Osteoblast (primary cell): ENCODE data around the gene KRTAP9-2. TPM values are rescaled to one million over a fixed set of nuclear protein-coding genes. Genes with fewer than 3 reads are reported as not detected.
"Not testable (repeated sequence)": the region's sequence is repeated elsewhere in the genome, so short reads cannot be mapped to it uniquely, and the experiment has no call there.

ENCODE experiments used
- DNase-seq: peaks from one replicate; pipeline ENCODE4 v3.0.0; 2011; ENCODE audit warnings: low spot score, mixed read lengths; ENCODE audit not compliant: insufficient read length; ENCODE audit errors: missing footprints
- H2AFZ ChIP-seq: 2 replicates; pipeline ENCODE4 v1.6.0; 2011; ENCODE audit warnings: mild to moderate bottlenecking, low read length
- H3K27ac ChIP-seq: 2 replicates; pipeline ENCODE4 v1.5.1; 2011; ENCODE audit warnings: mild to moderate bottlenecking, low read depth, low read length, moderate library complexity
- H3K27me3 ChIP-seq: 2 replicates; pipeline ENCODE4 v1.6.0; 2012; ENCODE audit warnings: mild to moderate bottlenecking, control low read depth, inconsistent platforms, low read length, moderate library complexity; ENCODE audit not compliant: insufficient read depth
- H3K36me3 ChIP-seq: 2 replicates; pipeline ENCODE4 v1.5.1; 2011; ENCODE audit warnings: mild to moderate bottlenecking, low read length, control low read depth, moderate library complexity; ENCODE audit not compliant: insufficient read depth
- H3K4me1 ChIP-seq: 2 replicates; pipeline ENCODE4 v1.5.1; 2011; ENCODE audit warnings: mild to moderate bottlenecking, low read length, control low read depth, moderate library complexity; ENCODE audit not compliant: insufficient read depth
- H3K4me2 ChIP-seq: 2 replicates; pipeline ENCODE4 v1.6.0; 2011; ENCODE audit warnings: mild to moderate bottlenecking, low read length; ENCODE audit not compliant: insufficient read depth
- H3K4me3 ChIP-seq: fragments of 200-600 bp; sonication (generic); 3 replicates; pipeline ENCODE4 v1.5.1; 2012; ENCODE audit warnings: mild to moderate bottlenecking, low read length, inconsistent platforms; ENCODE audit not compliant: insufficient read depth
- H3K79me2 ChIP-seq: 2 replicates; pipeline ENCODE4 v1.6.0; 2012; ENCODE audit warnings: mild to moderate bottlenecking, low read length, control low read depth, inconsistent platforms; ENCODE audit not compliant: insufficient read depth
- H3K9me3 ChIP-seq: 2 replicates; pipeline ENCODE4 v1.5.1; 2011; ENCODE audit warnings: low read depth, low read length, control low read depth
- H4K20me1 ChIP-seq: 2 replicates; pipeline ENCODE4 v1.6.0; 2012; ENCODE audit warnings: mild to moderate bottlenecking, low read length, control low read depth; ENCODE audit not compliant: insufficient read depth
- total RNA-seq: library from RNA; depleted of rRNA; stranded (reverse); fragments of >200 nt; gene quantifications from 2 replicates; pipeline ENCODE4 v1.2.3, GENCODE V29; 2012
- TF ChIP-seq, protein P1 (sequence below): IDR thresholded peaks from 2 replicates; pipeline ENCODE4 v1.5.1; 2011; ENCODE audit warnings: mild to moderate bottlenecking, low read depth, low read length, moderate library complexity; ENCODE audit errors: extremely low read depth

Gene KRTAP9-2
- total RNA-seq, 1 donor, result not detected

- no peak overlapping the region for H2AFZ ChIP-seq
- DNase-seq, result no peak
- H3K4me3 ChIP-seq, result no peak overlapping the region
- no peaks in the 10 kb centered on the region for H3K36me3 ChIP-seq
- H3K4me1 ChIP-seq, result no peaks in the 10 kb centered on the region
- no peak overlapping the region for H3K4me2 ChIP-seq
- no peaks in the 10 kb centered on the region for H4K20me1 ChIP-seq
- H3K27ac ChIP-seq, result no peak overlapping the region
- no peaks in the 10 kb centered on the region for H3K9me3 ChIP-seq
- no peaks in the 10 kb centered on the region for H3K79me2 ChIP-seq
- TF ChIP-seq, protein P1, sequence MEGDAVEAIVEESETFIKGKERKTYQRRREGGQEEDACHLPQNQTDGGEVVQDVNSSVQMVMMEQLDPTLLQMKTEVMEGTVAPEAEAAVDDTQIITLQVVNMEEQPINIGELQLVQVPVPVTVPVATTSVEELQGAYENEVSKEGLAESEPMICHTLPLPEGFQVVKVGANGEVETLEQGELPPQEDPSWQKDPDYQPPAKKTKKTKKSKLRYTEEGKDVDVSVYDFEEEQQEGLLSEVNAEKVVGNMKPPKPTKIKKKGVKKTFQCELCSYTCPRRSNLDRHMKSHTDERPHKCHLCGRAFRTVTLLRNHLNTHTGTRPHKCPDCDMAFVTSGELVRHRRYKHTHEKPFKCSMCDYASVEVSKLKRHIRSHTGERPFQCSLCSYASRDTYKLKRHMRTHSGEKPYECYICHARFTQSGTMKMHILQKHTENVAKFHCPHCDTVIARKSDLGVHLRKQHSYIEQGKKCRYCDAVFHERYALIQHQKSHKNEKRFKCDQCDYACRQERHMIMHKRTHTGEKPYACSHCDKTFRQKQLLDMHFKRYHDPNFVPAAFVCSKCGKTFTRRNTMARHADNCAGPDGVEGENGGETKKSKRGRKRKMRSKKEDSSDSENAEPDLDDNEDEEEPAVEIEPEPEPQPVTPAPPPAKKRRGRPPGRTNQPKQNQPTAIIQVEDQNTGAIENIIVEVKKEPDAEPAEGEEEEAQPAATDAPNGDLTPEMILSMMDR, result no peak
- peaks cover 3% of the 10 kb centered on the region for H3K27me3 ChIP-seq
These were observed 3.6 kb downstream of the KRTAP9-2 start for GRCh38 chr17:41230094-41230493.

DNA sequence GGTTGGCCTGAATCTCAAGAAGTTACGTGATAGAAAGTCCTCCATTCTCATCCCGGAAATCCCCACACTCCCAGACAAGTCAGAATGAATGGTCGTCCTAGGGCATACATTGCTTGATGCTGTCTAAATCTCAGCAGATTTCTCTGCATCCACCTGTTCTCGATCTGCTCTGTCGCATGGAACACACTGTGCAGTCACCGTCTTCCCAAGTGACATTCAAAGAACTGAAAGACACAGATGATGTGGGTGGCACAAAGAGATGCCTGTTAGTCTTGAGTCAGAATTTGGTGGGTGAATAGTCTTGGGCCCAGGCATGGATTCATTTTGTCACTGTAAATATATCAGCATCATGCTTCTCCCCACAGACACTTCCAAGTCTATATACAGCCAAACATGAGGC, 5.3 kb downstream of the KRTAP9-2 start:
- H3K9me3 ChIP-seq, result no peaks in the 10 kb centered on the region
- no peaks in the 10 kb centered on the region for H4K20me1 ChIP-seq
- TF ChIP-seq, protein P1, result no peak
- DNase-seq, result no peak
- no peak overlapping the region for H3K4me3 ChIP-seq
- H2AFZ ChIP-seq, result no peak overlapping the region
- no peaks in the 10 kb centered on the region for H3K4me1 ChIP-seq
- no peak overlapping the region for H3K27ac ChIP-seq
- H3K4me2 ChIP-seq, result no peak overlapping the region
- peaks cover 3% of the 10 kb centered on the region for H3K27me3 ChIP-seq
- no peaks in the 10 kb centered on the region for H3K36me3 ChIP-seq
- H3K79me2 ChIP-seq, result no peaks in the 10 kb centered on the region

GRCh38 chr17:41232399-41233105, 6.1 kb downstream of the KRTAP9-2 start, which contains the start of gene KRTAP9-3:
Gene KRTAP9-3, plus strand, starts transcription at chr17:41232449. Its CDS starts 53 bp downstream, at chr17:41232502.
- not testable (repeated sequence) for H3K4me1 ChIP-seq, H4K20me1 ChIP-seq, H3K27me3 ChIP-seq, H3K36me3 ChIP-seq, H2AFZ ChIP-seq, H3K4me2 ChIP-seq, H3K79me2 ChIP-seq, DNase-seq, H3K9me3 ChIP-seq, H3K4me3 ChIP-seq, H3K27ac ChIP-seq

GRCh38 chr17:41237116-41237515, 10.7 kb downstream of the KRTAP9-2 start:
- H3K27me3 ChIP-seq, H3K27ac ChIP-seq, H3K79me2 ChIP-seq, H2AFZ ChIP-seq, DNase-seq, H3K36me3 ChIP-seq, H3K4me3 ChIP-seq, H3K9me3 ChIP-seq, H3K4me2 ChIP-seq, H4K20me1 ChIP-seq, H3K4me1 ChIP-seq: not testable (repeated sequence)

GRCh38 chr17:41237949-41238437, 11.5 kb downstream of the KRTAP9-2 start, which contains the start of gene KRTAP9-8:
Gene KRTAP9-8, plus strand, starts transcription at chr17:41237999. Its CDS starts 53 bp downstream, at chr17:41238052.
- not testable (repeated sequence) for H3K4me1 ChIP-seq, H3K27me3 ChIP-seq, DNase-seq, H3K79me2 ChIP-seq, H3K9me3 ChIP-seq, H2AFZ ChIP-seq, H3K36me3 ChIP-seq, H4K20me1 ChIP-seq, H3K27ac ChIP-seq, H3K4me3 ChIP-seq, H3K4me2 ChIP-seq

DNA sequence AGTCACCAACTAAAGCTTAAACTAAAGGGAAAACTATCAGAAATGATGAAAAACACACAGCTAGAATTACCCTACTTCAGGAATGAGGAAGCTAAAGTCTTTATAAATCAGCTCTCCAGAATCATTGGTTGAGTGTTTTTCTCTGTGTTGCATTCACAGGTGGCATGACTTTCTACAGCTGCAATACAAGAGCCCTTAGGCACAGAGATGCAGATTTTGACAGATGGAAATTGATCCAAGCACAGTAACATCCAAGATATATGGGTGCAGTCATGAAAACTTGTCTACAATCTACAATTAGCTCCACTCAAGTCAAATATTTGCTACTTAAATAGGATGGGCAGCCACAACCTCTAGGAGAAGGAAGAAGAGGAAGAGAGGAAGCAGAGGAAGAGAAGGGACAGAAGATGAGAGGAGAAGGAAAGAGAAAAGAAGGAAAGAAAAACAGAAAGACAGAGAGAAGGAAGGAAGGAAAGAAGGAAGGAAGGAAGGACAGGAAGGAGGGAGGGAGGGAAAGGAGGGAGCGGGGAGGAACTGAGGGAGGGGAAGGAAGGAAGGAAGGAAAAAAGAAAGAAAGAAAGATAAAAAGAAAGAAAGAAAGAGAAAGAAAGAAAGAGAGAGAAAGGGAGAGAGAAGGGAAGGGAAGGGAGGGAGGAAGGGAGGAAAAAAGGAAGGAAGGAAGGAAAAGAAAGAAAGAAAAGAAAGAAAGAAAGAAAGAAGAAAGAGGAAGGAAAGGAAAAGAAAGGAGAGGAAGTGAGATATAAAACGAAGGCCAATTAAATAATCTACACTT, 20.7 kb downstream of the KRTAP9-2 start:
- H3K27me3 ChIP-seq, H4K20me1 ChIP-seq, H3K27ac ChIP-seq, H3K4me1 ChIP-seq, H3K36me3 ChIP-seq, H3K4me3 ChIP-seq, H3K79me2 ChIP-seq, H3K4me2 ChIP-seq, H2AFZ ChIP-seq, DNase-seq, H3K9me3 ChIP-seq: not testable (repeated sequence)

DNA sequence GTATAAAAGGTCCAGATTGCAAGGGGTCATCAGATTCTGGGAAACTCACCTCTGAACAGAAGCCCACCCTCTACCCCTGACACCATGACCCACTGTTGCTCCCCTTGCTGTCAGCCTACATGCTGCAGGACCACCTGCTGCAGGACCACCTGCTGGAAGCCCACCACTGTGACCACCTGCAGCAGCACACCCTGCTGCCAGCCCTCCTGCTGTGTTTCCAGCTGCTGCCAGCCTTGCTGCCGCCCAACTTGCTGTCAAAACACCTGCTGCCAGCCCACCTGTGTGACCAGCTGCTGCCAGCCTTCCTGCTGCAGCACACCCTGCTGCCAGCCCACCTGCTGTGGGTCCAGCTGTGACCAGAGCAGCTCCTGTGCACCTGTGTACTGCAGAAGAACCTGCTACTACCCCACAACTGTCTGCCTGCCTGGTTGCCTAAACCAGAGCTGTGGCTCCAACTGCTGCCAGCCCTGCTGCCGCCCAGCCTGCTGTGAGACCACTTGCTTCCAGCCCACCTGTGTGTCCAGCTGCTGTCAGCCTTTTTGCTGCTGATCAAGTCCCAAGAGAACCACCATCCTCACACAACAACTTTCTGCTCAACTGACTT, 23.3 kb downstream of the KRTAP9-2 start, which contains the start of gene KRTAP9-4:
KRTAP9-4 (plus strand) TSS at position 51 of the 604 bp plus-strand sequence; CDS start at position 85, 34 bp downstream.
- not testable (repeated sequence) for H2AFZ ChIP-seq, H3K4me3 ChIP-seq, H3K36me3 ChIP-seq, H3K27ac ChIP-seq, H3K4me2 ChIP-seq, H3K27me3 ChIP-seq, H3K79me2 ChIP-seq, H3K4me1 ChIP-seq, H3K9me3 ChIP-seq, H4K20me1 ChIP-seq, DNase-seq
